Mucosa of descending colon (tissue), 3 donors: Measurements from ENCODE around the gene THAP8. TPM values are rescaled to one million over a fixed set of nuclear protein-coding genes. Genes with fewer than 3 reads are reported as not detected.
"Not testable (repeated sequence)": the region's sequence is repeated elsewhere in the genome, so short reads cannot be mapped to it uniquely, and the experiment has no call there.

Source experiments
- ATAC-seq: fragments of 200-7000 bp; cut with Tn5 transposase; one replicate; pipeline ENCODE4 v1.9.1; 2020; ENCODE audit warnings: mild to moderate bottlenecking, moderate library complexity
- DNase-seq, 3 donors: peaks; one replicate each; pipeline ENCODE4 v3.0.0-alpha.2; 2020
- H3K36me3 ChIP-seq: fragments of 200-600 bp; one replicate; pipeline ENCODE4 v1.8.0; 2021; ENCODE audit warnings: low read depth, mild to moderate bottlenecking
- H3K4me1 ChIP-seq: fragments of 200-600 bp; one replicate; pipeline ENCODE4 v1.8.0; 2021; ENCODE audit warnings: low read depth, mild to moderate bottlenecking
- H3K4me3 ChIP-seq: fragments of 200-600 bp; one replicate; pipeline ENCODE4 v1.8.0; 2021; ENCODE audit warnings: mild to moderate bottlenecking
- H3K9me3 ChIP-seq: fragments of 200-600 bp; one replicate; pipeline ENCODE4 v1.8.0; 2021; ENCODE audit warnings: mild to moderate bottlenecking
- intact Hi-C, 2 donors: fragments of 100-400 bp; cut with DNase I in 1 of 2; cut with micrococcal nuclease in 1 of 2; formaldehyde crosslinking; loops; one replicate each; pipeline versions ENCODE4 v1.11.0 to v1.11.1; 2022; cut with DNase I, micrococcal nuclease
- total RNA-seq, 3 donors: library from RNA; stranded (reverse); fragmentation: NEBNext Ultra II Directional in 2 of 3; extraction: Animal tissue kit (Norgen Biotek cat#: 25700) in 2 of 3; gene quantifications; one replicate each; pipeline versions ENCODE4 v1.2.1 to v1.2.4, GENCODE V29; 2021 to 2023
- TF ChIP-seq, protein P1 (sequence below): fragments of 200-600 bp; IDR thresholded peaks from one replicate; pipeline ENCODE4 v1.8.0; 2022; ENCODE audit warnings: antibody characterized with exemption, mild to moderate bottlenecking
- donor health status: DM: no; HTN: no; CAD: no; lungs with moderate emphysema.
- donor health status: DM: no; HTN: no; CAD: no.
- donor health status: DM: no; HTN: yes; CAD: no.

THAP8 gene
- total RNA-seq, 3 donors from 2014 or later = 3.7 to 10.1 (median 4.4) TPM

DNA sequence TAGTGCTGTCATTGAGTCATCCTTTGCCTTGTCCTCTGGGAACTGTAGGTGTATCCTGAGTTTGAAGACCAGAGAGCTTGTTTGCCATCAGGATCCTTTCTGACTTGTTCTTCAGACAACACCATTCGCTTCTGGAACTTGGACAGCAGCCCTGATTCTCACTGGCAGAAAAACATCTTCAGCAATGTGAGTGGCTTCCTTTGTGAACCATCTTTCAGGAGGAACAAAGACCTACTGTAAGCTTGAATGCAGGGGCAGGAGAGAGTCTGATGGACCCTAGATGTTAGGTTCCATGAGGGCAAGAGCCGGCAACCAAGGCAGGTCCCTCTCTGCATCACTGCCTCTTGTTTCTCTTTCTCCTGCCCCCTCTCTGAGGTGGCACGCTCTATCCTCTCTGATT lies 27.3 kb upstream of the THAP8 start:
- intact Hi-C loops = no loop called here
- no peaks in the 10 kb centered on the region for H3K36me3 ChIP-seq
- TF ChIP-seq, protein P1, sequence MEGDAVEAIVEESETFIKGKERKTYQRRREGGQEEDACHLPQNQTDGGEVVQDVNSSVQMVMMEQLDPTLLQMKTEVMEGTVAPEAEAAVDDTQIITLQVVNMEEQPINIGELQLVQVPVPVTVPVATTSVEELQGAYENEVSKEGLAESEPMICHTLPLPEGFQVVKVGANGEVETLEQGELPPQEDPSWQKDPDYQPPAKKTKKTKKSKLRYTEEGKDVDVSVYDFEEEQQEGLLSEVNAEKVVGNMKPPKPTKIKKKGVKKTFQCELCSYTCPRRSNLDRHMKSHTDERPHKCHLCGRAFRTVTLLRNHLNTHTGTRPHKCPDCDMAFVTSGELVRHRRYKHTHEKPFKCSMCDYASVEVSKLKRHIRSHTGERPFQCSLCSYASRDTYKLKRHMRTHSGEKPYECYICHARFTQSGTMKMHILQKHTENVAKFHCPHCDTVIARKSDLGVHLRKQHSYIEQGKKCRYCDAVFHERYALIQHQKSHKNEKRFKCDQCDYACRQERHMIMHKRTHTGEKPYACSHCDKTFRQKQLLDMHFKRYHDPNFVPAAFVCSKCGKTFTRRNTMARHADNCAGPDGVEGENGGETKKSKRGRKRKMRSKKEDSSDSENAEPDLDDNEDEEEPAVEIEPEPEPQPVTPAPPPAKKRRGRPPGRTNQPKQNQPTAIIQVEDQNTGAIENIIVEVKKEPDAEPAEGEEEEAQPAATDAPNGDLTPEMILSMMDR = no peak
- no peak for DNase-seq
- no peaks in the 10 kb centered on the region for H3K4me1 ChIP-seq
- no peak for ATAC-seq
- H3K4me3 ChIP-seq = no peak overlapping the region
- no peaks in the 10 kb centered on the region for H3K9me3 ChIP-seq

GRCh38 chr19:36079389-36079945 lies 25.4 kb upstream of the THAP8 start:
- TF ChIP-seq, protein P1 = no peak
- no peaks in the 10 kb centered on the region for H3K9me3 ChIP-seq
- no peak for ATAC-seq
- H3K4me3 ChIP-seq = no peak overlapping the region
- intact Hi-C loops = no loop called here
- no peak for DNase-seq
- no peaks in the 10 kb centered on the region for H3K4me1 ChIP-seq
- no peaks in the 10 kb centered on the region for H3K36me3 ChIP-seq

GRCh38 chr19:36073121-36073876 lies 19.2 kb upstream of the THAP8 start:
- DNase-seq (no peak), ATAC-seq (peak; percentile 37)
- no peaks in the 10 kb centered on the region for H3K9me3 ChIP-seq
- H3K36me3 ChIP-seq = no peaks in the 10 kb centered on the region
- no peak overlapping the region for H3K4me3 ChIP-seq
- TF ChIP-seq, protein P1 = no peak
- intact Hi-C loops = no loop called here
- no peaks in the 10 kb centered on the region for H3K4me1 ChIP-seq

DNA sequence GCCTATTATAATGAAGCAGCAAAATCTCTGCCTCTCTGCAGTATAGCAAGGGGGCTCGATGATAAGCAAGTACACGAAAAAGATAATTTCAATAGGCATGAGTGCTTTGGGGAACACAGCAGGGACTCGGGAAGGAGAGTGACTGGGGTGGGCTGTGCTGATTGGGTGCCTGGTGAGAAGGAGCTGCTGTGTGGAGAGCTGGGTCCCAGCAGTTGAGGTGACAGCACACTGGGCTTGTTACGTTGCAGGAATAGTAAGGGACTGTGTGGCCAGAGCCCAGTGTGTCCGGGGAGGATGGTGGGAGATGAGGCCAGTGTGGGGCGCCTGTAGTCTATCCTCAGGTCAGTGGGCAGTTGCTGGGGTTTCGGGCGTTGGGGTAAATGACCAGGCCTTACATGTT lies 18.0 kb upstream of the THAP8 start:
- Histone ChIP-seq H3K4me3 (no peak overlapping the region), H3K9me3 (no peaks in the 10 kb centered on the region), H3K4me1 (no peaks in the 10 kb centered on the region), H3K36me3 (no peaks in the 10 kb centered on the region)
- no peak for DNase-seq
- TF ChIP-seq, protein P1 = no peak
- ATAC-seq = no peak
- intact Hi-C loops = no loop called here

- DNase-seq, H3K4me1 ChIP-seq, intact Hi-C loops, H3K9me3 ChIP-seq, H3K36me3 ChIP-seq, ATAC-seq, H3K4me3 ChIP-seq: not testable (repeated sequence)
Measured at GRCh38 chr19:36068810-36069499, 14.9 kb upstream of the THAP8 start.

DNA sequence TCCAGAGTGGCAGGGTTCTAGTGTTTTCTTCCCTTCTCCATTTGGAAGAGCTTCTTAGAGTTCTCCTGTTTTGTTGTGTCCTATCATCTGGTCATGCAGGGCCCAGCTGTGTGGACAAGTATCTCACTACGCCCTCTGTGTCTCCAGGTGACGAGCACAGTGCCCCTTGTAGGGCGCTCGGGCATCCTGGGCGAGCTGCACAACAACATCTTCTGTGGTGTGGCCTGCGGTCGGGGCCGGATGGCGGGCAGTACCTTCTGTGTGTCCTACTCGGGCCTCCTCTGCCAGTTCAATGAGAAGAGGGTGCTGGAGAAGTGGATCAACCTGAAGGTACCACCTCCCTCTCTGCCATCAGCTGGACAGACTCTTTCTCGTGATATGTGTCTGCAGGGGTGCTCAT lies 13.6 kb upstream of the THAP8 start:
- H3K4me3 ChIP-seq = no peak overlapping the region
- no peak for ATAC-seq
- H3K4me1 ChIP-seq = no peaks in the 10 kb centered on the region
- intact Hi-C loops = no loop called here
- TF ChIP-seq, protein P1 = no peak
- no peak for DNase-seq
- no peaks in the 10 kb centered on the region for H3K9me3 ChIP-seq
- no peaks in the 10 kb centered on the region for H3K36me3 ChIP-seq
